MCF 10A (cell line): ENCODE results near the gene RNF144B. TPM values are rescaled to one million over a fixed set of nuclear protein-coding genes. Genes with fewer than 3 reads are reported as not detected.
A peak's percentile ranks its signal among the peaks of the same experiment; 100 is the strongest.

ENCODE experiments used
- BruUV-seq: library from RNA; stranded (reverse); fragments of 400-500 nt; replicated peaks from 2 replicates; lab custom pipeline; 2021; lab: Mats Ljungman, UMichigan
- CTCF ChIA-PET: fragments of 300-600 bp; sonication (Branson Sonifier 250); formaldehyde crosslinking; extraction: SDS; loops from one replicate; lab custom pipeline; 2021; ENCODE audit warnings: antibody characterized with exemption, inconsistent platforms; lab: Yijun Ruan, JAX
- POLR2A ChIA-PET: fragments of 300-600, 350-650 bp; sonication (Branson Sonifier 250); formaldehyde crosslinking; extraction: SDS; loops from one replicate; lab custom pipeline; 2020; ENCODE audit warnings: antibody characterized with exemption, inconsistent platforms; lab: Yijun Ruan, JAX
- DNase-seq: peaks from one replicate; pipeline ENCODE4 v3.0.0-alpha.2; 2018; ENCODE audit not compliant: unreplicated experiment
- H3K27ac Mint-ChIP-seq: one replicate; pipeline ENCODE4 v1.8.0; 2022; ENCODE audit warnings: mild to moderate bottlenecking, low read depth, mixed read lengths; ENCODE audit not compliant: unreplicated experiment
- H3K27me3 Mint-ChIP-seq: one replicate; pipeline ENCODE4 v1.8.0; 2022; ENCODE audit warnings: mixed read lengths; ENCODE audit not compliant: insufficient read depth, unreplicated experiment
- H3K36me3 Mint-ChIP-seq: one replicate; pipeline ENCODE4 v1.8.0; 2022; ENCODE audit warnings: mild to moderate bottlenecking, moderate library complexity, mixed read lengths; ENCODE audit not compliant: insufficient read depth, unreplicated experiment
- H3K4me1 Mint-ChIP-seq: one replicate; pipeline ENCODE4 v1.8.0; 2022; ENCODE audit warnings: mixed read lengths; ENCODE audit not compliant: insufficient read depth, unreplicated experiment
- H3K4me3 Mint-ChIP-seq: one replicate; pipeline ENCODE4 v1.8.0; 2022; ENCODE audit warnings: mild to moderate bottlenecking, moderate library complexity, mixed read lengths; ENCODE audit not compliant: unreplicated experiment
- H3K9me3 Mint-ChIP-seq: one replicate; pipeline ENCODE4 v1.8.0; 2022; ENCODE audit warnings: mixed read lengths; ENCODE audit not compliant: unreplicated experiment
- intact Hi-C: fragments of 100-400 bp; cut with micrococcal nuclease; formaldehyde crosslinking; loops from 2 replicates; pipeline ENCODE4 v1.14.1; 2022
- total RNA-seq: library from RNA; stranded (reverse); gene quantifications from 2 replicates; pipeline ENCODE4 v1.2.3, GENCODE V29; 2022
- TF ChIP-seq, protein P1 (sequence below): fragments of 200-600 bp; IDR thresholded peaks from one replicate; pipeline ENCODE4 v1.8.0; 2022; ENCODE audit warnings: antibody characterized with exemption, mild to moderate bottlenecking; ENCODE audit not compliant: unreplicated experiment

RNF144B gene
- total RNA-seq, 1 experiment from 2014 or later = 57.9 TPM

- TF ChIP-seq, protein P1, sequence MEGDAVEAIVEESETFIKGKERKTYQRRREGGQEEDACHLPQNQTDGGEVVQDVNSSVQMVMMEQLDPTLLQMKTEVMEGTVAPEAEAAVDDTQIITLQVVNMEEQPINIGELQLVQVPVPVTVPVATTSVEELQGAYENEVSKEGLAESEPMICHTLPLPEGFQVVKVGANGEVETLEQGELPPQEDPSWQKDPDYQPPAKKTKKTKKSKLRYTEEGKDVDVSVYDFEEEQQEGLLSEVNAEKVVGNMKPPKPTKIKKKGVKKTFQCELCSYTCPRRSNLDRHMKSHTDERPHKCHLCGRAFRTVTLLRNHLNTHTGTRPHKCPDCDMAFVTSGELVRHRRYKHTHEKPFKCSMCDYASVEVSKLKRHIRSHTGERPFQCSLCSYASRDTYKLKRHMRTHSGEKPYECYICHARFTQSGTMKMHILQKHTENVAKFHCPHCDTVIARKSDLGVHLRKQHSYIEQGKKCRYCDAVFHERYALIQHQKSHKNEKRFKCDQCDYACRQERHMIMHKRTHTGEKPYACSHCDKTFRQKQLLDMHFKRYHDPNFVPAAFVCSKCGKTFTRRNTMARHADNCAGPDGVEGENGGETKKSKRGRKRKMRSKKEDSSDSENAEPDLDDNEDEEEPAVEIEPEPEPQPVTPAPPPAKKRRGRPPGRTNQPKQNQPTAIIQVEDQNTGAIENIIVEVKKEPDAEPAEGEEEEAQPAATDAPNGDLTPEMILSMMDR = no peak
Observed at GRCh38 chr6:18488526-18489270, 101.5 kb downstream of the RNF144B start.

DNA sequence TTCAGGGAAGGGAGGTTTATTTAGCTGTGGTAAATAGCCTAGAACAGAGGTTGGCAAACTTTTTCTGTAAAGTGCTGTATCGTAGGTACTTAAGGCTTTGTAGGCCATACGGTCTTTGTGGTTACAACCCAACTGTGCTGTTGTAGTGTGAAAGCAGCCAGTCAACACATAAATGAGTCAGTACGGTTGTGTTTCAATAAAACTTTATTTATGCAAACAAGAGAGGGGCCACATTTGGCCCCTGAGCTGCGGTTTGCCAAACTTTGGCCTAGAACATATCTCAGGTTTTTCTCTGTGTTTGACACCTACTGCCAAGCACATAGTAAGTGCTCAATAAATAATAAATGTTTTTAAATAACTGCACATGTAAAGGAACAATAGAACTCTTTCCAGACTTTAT lies 102.2 kb downstream of the RNF144B start:
- no peaks in the 10 kb centered on the region for H3K9me3 Mint-ChIP-seq
- H3K27ac Mint-ChIP-seq = no peak overlapping the region
- ChIA-PET CTCF (interaction anchor here (0.6 to 5.2 kb wide), 5 partner anchors 14 to 166 kb away, joined by 3 to 43 read pairs (median 3); no protein-coding TSS in a partner anchor), POLR2A (interaction anchor here (0.7 to 3.2 kb wide), 9 partner anchors 9 to 225 kb away, joined by 3 to 14 read pairs (median 5); partner anchors contain the start of genes DEK and RNF144B)
- intact Hi-C loops = no loop called here
- H3K4me3 Mint-ChIP-seq = no peak overlapping the region
- peaks cover 37% of the 10 kb centered on the region for H3K4me1 Mint-ChIP-seq
- no peaks in the 10 kb centered on the region for H3K36me3 Mint-ChIP-seq
- TF ChIP-seq, protein P1 = no peak
- DNase-seq = no peak
- no peaks in the 10 kb centered on the region for H3K27me3 Mint-ChIP-seq
- BruUV-seq = no TSS peak

More at GRCh38 chr6:18488526-18489270, 101.5 kb downstream of the RNF144B start:
- Mint-ChIP-seq H3K27ac (peak overlapping the region; percentile 1), H3K4me1 (peaks cover 37% of the 10 kb centered on the region), H3K36me3 (no peaks in the 10 kb centered on the region), H3K9me3 (no peaks in the 10 kb centered on the region), H3K4me3 (no peak overlapping the region), H3K27me3 (no peaks in the 10 kb centered on the region)
- BruUV-seq = no TSS peak
- ChIA-PET POLR2A (interaction anchor here (0.7 to 3.2 kb wide), 14 partner anchors 9 to 165 kb away, joined by 3 to 14 read pairs (median 5); partner anchors contain the start of gene RNF144B), CTCF (interaction anchor here (0.6 to 5.2 kb wide), 6 partner anchors 15 to 615 kb away, joined by 3 to 43 read pairs (median 4); no protein-coding TSS in a partner anchor)
- peak; percentile 61 for DNase-seq
- intact Hi-C loops = no loop called here

DNA sequence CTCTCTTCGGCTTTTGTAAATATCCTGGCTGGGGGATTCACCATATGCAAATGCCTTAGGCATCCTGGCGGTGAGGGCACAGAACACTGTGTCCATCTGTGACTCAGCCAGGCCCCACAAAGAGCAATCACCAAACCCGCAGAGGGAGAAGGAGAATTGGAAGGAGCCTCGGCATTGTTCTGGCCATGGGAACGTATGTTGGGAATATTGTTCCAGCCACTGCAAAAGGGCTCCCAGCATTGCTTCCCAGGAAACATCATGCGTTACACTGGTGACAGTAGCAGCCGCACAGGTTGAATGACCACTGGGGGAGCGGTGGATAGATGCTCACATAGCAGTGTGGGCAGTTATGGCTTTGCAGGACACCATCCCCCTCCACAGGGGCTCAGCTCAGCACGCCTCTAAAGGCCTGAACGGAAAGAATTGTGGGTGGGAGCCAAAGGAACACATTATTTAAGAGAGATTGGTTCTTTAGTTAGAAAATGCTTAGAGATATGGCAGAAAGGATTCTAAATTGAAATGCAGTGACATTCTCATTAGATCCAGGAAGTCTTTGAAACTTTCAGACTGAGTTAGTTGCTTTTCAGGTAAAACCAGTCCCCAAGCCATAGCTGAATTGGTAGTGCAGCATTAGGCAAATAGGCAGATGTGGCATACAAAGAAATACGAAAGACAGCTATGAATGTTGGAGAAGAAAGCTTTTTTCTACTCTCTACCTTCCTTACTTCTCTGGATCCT lies 104.3 kb downstream of the RNF144B start:
- no TSS peak for BruUV-seq
- intact Hi-C loops = no loop called here
- peak overlapping the region; percentile 5 for H3K27ac Mint-ChIP-seq
- no peak overlapping the region for H3K4me3 Mint-ChIP-seq
- ChIA-PET POLR2A (no interaction called here), CTCF (interaction anchor here (0.7 to 5.2 kb wide), 2 partner anchors 12 to 219 kb away, joined by 3 to 43 read pairs; no protein-coding TSS in a partner anchor)
- peaks cover 42% of the 10 kb centered on the region for H3K4me1 Mint-ChIP-seq
- peak; percentile 77 for DNase-seq
- TF ChIP-seq, protein P1 = no peak
- H3K9me3 Mint-ChIP-seq = no peaks in the 10 kb centered on the region
- no peaks in the 10 kb centered on the region for H3K36me3 Mint-ChIP-seq
- no peaks in the 10 kb centered on the region for H3K27me3 Mint-ChIP-seq

DNA sequence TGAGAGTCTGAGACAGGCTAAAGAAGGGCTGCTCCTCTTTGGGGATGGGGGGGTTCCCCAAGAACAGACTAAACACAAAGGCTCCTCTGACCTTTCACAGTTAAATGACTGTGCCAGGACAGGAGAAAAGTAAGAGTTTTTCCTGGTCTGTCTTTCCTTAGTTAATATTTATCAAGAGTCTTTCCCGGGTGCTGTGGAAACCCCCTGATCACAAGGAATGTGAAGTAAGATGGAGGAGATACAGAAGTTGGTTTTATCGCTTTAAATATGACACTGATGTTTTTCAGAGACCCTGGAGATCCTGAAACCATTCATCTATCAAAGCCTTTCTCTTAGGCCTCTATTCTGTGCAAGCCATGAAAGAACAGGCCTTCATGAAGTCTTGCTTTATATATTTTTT lies 105.8 kb downstream of the RNF144B start:
- DNase-seq = no peak
- ChIA-PET CTCF (no interaction called here), POLR2A (no interaction called here)
- peaks cover 42% of the 10 kb centered on the region for H3K4me1 Mint-ChIP-seq
- H3K9me3 Mint-ChIP-seq = no peaks in the 10 kb centered on the region
- no peaks in the 10 kb centered on the region for H3K27me3 Mint-ChIP-seq
- H3K36me3 Mint-ChIP-seq = no peaks in the 10 kb centered on the region
- TF ChIP-seq, protein P1 = no peak
- no peak overlapping the region for H3K27ac Mint-ChIP-seq
- intact Hi-C loops = no loop called here
- no TSS peak for BruUV-seq
- no peak overlapping the region for H3K4me3 Mint-ChIP-seq
